ENCODE measurements around the gene LMNTD1. TPM values are rescaled to one million over a fixed set of nuclear protein-coding genes. Genes with fewer than 3 reads are reported as not detected.

The LMNTD1 gene
- total and polyA plus RNA-seq, 2 of the 4 experiments (the other 2 are of a cell fraction), result 1.5 to 4.3 TPM

GRCh38 chr12:25502118-25502517 is 51.0 kb downstream of the LMNTD1 start:
- Histone ChIP-seq H2BK15ac (ENCODE audit: low read depth, low read length) (no peak overlapping the region), H4K91ac (ENCODE audit: insufficient read depth, low read depth, low read length) (no peak overlapping the region), H3K4me1 (ENCODE audit: control insufficient read depth, insufficient read depth, low read length) (no peaks in the 10 kb centered on the region), H2BK120ac (ENCODE audit: low read depth, low read length) (no peak overlapping the region), H3K56ac (ENCODE audit: extremely low read depth, insufficient read depth, low read length) (no peak overlapping the region), H2AFZ (replicated peaks; ENCODE audit: low read length, poor library complexity) (no peak overlapping the region), H3K4ac (ENCODE audit: low read depth, low read length) (no peak overlapping the region), H2BK20ac (ENCODE audit: low read depth, low read length) (no peak overlapping the region), H3K79me1 (ENCODE audit: low read depth in 1 of 2, low read length in 2 of 2) (no peaks in the 10 kb centered on the region), H3K36me3 (ENCODE audit: control insufficient read depth, insufficient read depth, low read length) (no peaks in the 10 kb centered on the region), H3K9ac (ENCODE audit: low read depth, low read length) (no peak overlapping the region), H2BK5ac (ENCODE audit: low read depth, low read length, poor library complexity, severe bottlenecking) (no peak overlapping the region), H3K9me1 (ENCODE audit: insufficient read depth, low read length) (no peaks in the 10 kb centered on the region), H4K8ac (ENCODE audit: low read depth in 2 of 2, low read length in 2 of 2) (no peak overlapping the region), H3K27ac (ENCODE audit: insufficient read depth, low read length) (no peak overlapping the region), H4K20me1 (ENCODE audit: insufficient read depth, low read length) (no peaks in the 10 kb centered on the region), H4K5ac (ENCODE audit: low read depth, low read length) (no peak overlapping the region), H3K27me3 (ENCODE audit: control insufficient read depth, insufficient read depth, low read length) (no peaks in the 10 kb centered on the region), H3K14ac (replicated peaks; ENCODE audit: low read depth, low read length) (no peak overlapping the region), H3K18ac (ENCODE audit: low read depth, low read length) (no peak overlapping the region; the same call in 1 of the 2 replicates), H3K4me2 (ENCODE audit: low read depth, low read length) (no peak overlapping the region), H3K23ac (ENCODE audit: low read depth, low read length) (no peak overlapping the region), H3K9me3 (ENCODE audit: control insufficient read depth, insufficient read depth, low read length) (no peaks in the 10 kb centered on the region), H2AK5ac (ENCODE audit: low read depth, low read length) (no peak overlapping the region), H2AK9ac (replicated peaks; ENCODE audit: low read depth, low read length, poor library complexity) (no peak overlapping the region), H3K4me3 (ENCODE audit: insufficient read depth, low read depth, low read length) (no peak overlapping the region)
- dilution Hi-C loops (cut with HindIII; ENCODE audit: low sequenced_read_pairs, unreplicated experiment), result no loop called here
- intact Hi-C loops (cut with micrococcal nuclease), result no loop called here
- ATAC-seq (ENCODE audit: low read depth), result no peak
- ChIA-PET POLR2A (ENCODE audit: unreplicated experiment) (no interaction called here), CTCF (no interaction called here)
- TF ChIP-seq RFX5 (IDR thresholded peaks at IDR 0.05; ENCODE audit: low read depth, low read length), result no peak
- TF ChIP-seq, protein P1, sequence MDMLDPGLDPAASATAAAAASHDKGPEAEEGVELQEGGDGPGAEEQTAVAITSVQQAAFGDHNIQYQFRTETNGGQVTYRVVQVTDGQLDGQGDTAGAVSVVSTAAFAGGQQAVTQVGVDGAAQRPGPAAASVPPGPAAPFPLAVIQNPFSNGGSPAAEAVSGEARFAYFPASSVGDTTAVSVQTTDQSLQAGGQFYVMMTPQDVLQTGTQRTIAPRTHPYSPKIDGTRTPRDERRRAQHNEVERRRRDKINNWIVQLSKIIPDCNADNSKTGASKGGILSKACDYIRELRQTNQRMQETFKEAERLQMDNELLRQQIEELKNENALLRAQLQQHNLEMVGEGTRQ (IDR thresholded peaks at IDR 0.05; ENCODE audit: low read depth, low read length), result no peak
- TF ChIP-seq CEBPB (IDR thresholded peaks at IDR 0.05; ENCODE audit: low read depth, low read length), result no peak
- no peak for TF ChIP-seq RAD21 (IDR thresholded peaks at IDR 0.05; ENCODE audit: low read length)
- WGBS, 2 experiments (ENCODE audit: extremely low coverage in 2 of 2, insufficient read length in 1 of 2), result no CpG with 5 or more reads among the region's 3 CpGs
- in situ Hi-C loops (cut with MboI; ENCODE audit: low sequenced_read_pairs), result no loop called here
- no TSS peak for BruUV-seq (replicated peaks)
- DNase-seq, result peak; percentile 10

Measured in IMR-90 (cell line).